CD4-positive, alpha-beta T cell treated with Interleukin-6 for 4 hours (primary cell): ENCODE measurements around the gene CLDN24.

Experiments used
- DNase-seq: peaks from one replicate; pipeline ENCODE4 v3.0.0-alpha.2; 2020; ENCODE audit warnings: mixed read lengths

CLDN24 gene

GRCh38 chr4:183272384-183272783 is 49.8 kb downstream of the CLDN24 start:
- no peak for DNase-seq
